DND-41 (cell line): ENCODE data around the gene SLC44A1.

Source experiments
- ATAC-seq: fragments of 200-7000 bp; cut with Tn5 transposase; 3 replicates; pipeline ENCODE4 v1.9.1; 2021; ENCODE audit warnings: low read depth; ENCODE audit not compliant: insufficient read depth
- DNase-seq: peaks from one replicate; pipeline ENCODE4 v3.0.0-alpha.2; 2020
- H2AFZ ChIP-seq: 2 replicates; pipeline ENCODE4 v1.6.0; 2012; ENCODE audit warnings: low read depth, low read length
- H3K27ac ChIP-seq: 2 replicates; pipeline ENCODE4 v1.5.1; 2012; ENCODE audit warnings: low read length, inconsistent platforms
- H3K27me3 ChIP-seq: fragments of 200-600 bp; sonication (generic); 2 replicates; pipeline ENCODE4 v1.6.0; 2012; ENCODE audit warnings: low read length, mild to moderate bottlenecking, inconsistent platforms; ENCODE audit not compliant: insufficient read depth, poor library complexity
- H3K36me3 ChIP-seq: 2 replicates; pipeline ENCODE4 v1.5.1; 2012; ENCODE audit warnings: low read length, inconsistent platforms; ENCODE audit not compliant: insufficient read depth
- H3K4me1 ChIP-seq: 2 replicates; pipeline ENCODE4 v1.5.1; 2012; ENCODE audit warnings: mild to moderate bottlenecking, low read length; ENCODE audit not compliant: insufficient read depth
- H3K4me2 ChIP-seq: 2 replicates; pipeline ENCODE4 v1.6.0; 2012; ENCODE audit warnings: mild to moderate bottlenecking, moderate library complexity, low read length, inconsistent platforms; ENCODE audit not compliant: insufficient read depth
- H3K4me3 ChIP-seq, 2 experiments: fragments of 200-600 bp in 1 of 2; shearing (Covaris generic) in 1 of 2; 2 replicates each; pipeline ENCODE4 v1.5.1; 2012 to 2016; ENCODE audit warnings: inconsistent platforms in 2 of 2, low read length in 2 of 2, mild to moderate bottlenecking in 2 of 2, low read depth in 1 of 2, moderate library complexity in 1 of 2
- H3K79me2 ChIP-seq: 2 replicates; pipeline ENCODE4 v1.6.0; 2012; ENCODE audit warnings: low read length, inconsistent platforms; ENCODE audit not compliant: insufficient read depth
- H3K9ac ChIP-seq: 2 replicates; pipeline ENCODE4 v1.6.0; 2012; ENCODE audit warnings: low read depth, mild to moderate bottlenecking, inconsistent platforms, low read length, moderate library complexity
- H3K9me3 ChIP-seq: 2 replicates; pipeline ENCODE4 v1.5.1; 2012; ENCODE audit warnings: low read length, moderate library complexity, mild to moderate bottlenecking, inconsistent platforms; ENCODE audit not compliant: insufficient read depth, severe bottlenecking
- H4K20me1 ChIP-seq: 2 replicates; pipeline ENCODE4 v1.6.0; 2012; ENCODE audit warnings: low read length; ENCODE audit not compliant: insufficient read depth
- CTCF ChIP-seq: IDR thresholded peaks from 2 replicates; pipeline ENCODE4 v1.5.1; 2012; ENCODE audit warnings: borderline replicate concordance, low read length, moderate library complexity, mild to moderate bottlenecking; ENCODE audit not compliant: poor library complexity, severe bottlenecking; ENCODE audit errors: extremely low read depth
- EZH2 ChIP-seq: IDR thresholded peaks from 3 replicates; pipeline ENCODE4 v1.6.1; 2012; ENCODE audit warnings: borderline replicate concordance, low read depth, mild to moderate bottlenecking, moderate library complexity, low read length, inconsistent platforms; ENCODE audit not compliant: severe bottlenecking

The SLC44A1 gene

GRCh38 chr9:105443121-105443520 lies 198.7 kb downstream of the SLC44A1 start:
- TF ChIP-seq CTCF (no peak), EZH2 (no peak)
- Histone ChIP-seq H4K20me1 (no peaks in the 10 kb centered on the region), H2AFZ (no peak overlapping the region), H3K4me3 (no peak overlapping the region), H3K36me3 (no peaks in the 10 kb centered on the region), H3K9ac (no peak overlapping the region), H3K4me2 (no peak overlapping the region), H3K27ac (no peak overlapping the region), H3K27me3 (no peaks in the 10 kb centered on the region), H3K79me2 (peaks cover 2% of the 10 kb centered on the region; the same call in 1 of the 2 replicates), H3K4me1 (peaks cover 9% of the 10 kb centered on the region), H3K9me3 (no peaks in the 10 kb centered on the region)
- ATAC-seq (no peak), DNase-seq (no peak)

DNA sequence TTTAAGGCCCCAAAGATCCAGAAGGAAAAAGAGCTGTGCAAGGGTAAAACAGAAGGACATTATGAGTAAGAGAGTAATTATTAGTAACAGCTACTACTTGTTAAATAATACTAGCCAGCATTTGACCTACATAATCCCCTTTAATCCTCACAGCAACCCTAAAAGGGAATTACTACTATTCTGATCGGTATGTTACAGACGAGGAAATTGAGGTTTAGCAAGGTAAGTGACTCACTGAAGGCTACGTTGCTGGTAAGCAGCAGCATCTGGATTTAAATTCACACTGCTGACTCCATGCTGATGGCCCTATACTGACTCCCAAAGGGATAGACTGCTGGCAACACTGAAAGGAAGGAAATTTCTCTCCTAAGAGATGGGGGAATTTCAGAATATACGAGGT lies 199.7 kb downstream of the SLC44A1 start:
- DNase-seq (no peak), ATAC-seq (no peak)

GRCh38 chr9:105445203-105445881 lies 200.9 kb downstream of the SLC44A1 start:
- TF ChIP-seq CTCF, result no peak
- TF ChIP-seq EZH2, result no peak
- Histone ChIP-seq H3K9ac (no peak overlapping the region), H2AFZ (no peak overlapping the region), H3K27me3 (no peaks in the 10 kb centered on the region), H3K79me2 (peaks cover 18% of the 10 kb centered on the region), H3K4me2 (no peak overlapping the region), H3K27ac (no peak overlapping the region), H4K20me1 (no peaks in the 10 kb centered on the region; the same call in 1 of the 2 replicates), H3K4me1 (peaks cover 27% of the 10 kb centered on the region), H3K36me3 (no peaks in the 10 kb centered on the region; the same call in 1 of the 2 replicates), H3K4me3 (no peak overlapping the region), H3K9me3 (no peaks in the 10 kb centered on the region)
- DNase-seq (no peak), ATAC-seq (no peak)

More for the DNA sequence above, 199.7 kb downstream of the SLC44A1 start:
- Histone ChIP-seq H3K4me3 (no peak overlapping the region), H3K27ac (no peak overlapping the region), H3K36me3 (no peaks in the 10 kb centered on the region; the same call in 1 of the 2 replicates), H3K9me3 (no peaks in the 10 kb centered on the region), H3K27me3 (no peaks in the 10 kb centered on the region), H3K4me2 (no peak overlapping the region), H2AFZ (no peak overlapping the region), H3K9ac (no peak overlapping the region), H3K4me1 (peaks cover 18% of the 10 kb centered on the region), H3K79me2 (peaks cover 9% of the 10 kb centered on the region), H4K20me1 (no peaks in the 10 kb centered on the region)
- no peak for TF ChIP-seq EZH2
- TF ChIP-seq CTCF, result no peak
